SU-DHL-6 (cell line): Measurements from ENCODE around the gene ZNF548.

Source experiments
- CTCF ChIP-seq: fragments of 200-600 bp; sonication (generic); IDR thresholded peaks from one replicate; pipeline ENCODE4 v1.5.1; 2017; ENCODE audit warnings: antibody characterized with exemption, mild to moderate bottlenecking, low read length, moderate library complexity; ENCODE audit not compliant: insufficient read depth, poor library complexity, severe bottlenecking
- EZH2phosphoT487 ChIP-seq: fragments of 200-600 bp; sonication (generic), shearing (Covaris generic); conservative IDR thresholded peaks from 2 replicates; pipeline ENCODE4 v1.6.1; 2018; ENCODE audit warnings: mild to moderate bottlenecking, antibody characterized with exemption, low read length, moderate library complexity, mixed read lengths

- TF ChIP-seq CTCF (no peak), EZH2phosphoT487 (no peak)
Observed at GRCh38 chr19:57363688-57364181, 25.9 kb upstream of the ZNF548 start.
